K562 (cell line): ENCODE measurements around the gene MYOZ2. TPM values are rescaled to one million over a fixed set of nuclear protein-coding genes. Genes with fewer than 3 reads are reported as not detected.

ENCODE experiments used
- ATAC-seq: fragments of 200-7000 bp; cut with Tn5 transposase; 3 replicates; pipeline ENCODE4 v1.9.1; 2020; ENCODE audit warnings: moderate library complexity
- BruUV-seq: library from RNA; stranded (reverse); fragments of 400-500 nt; replicated peaks from 2 replicates; lab custom pipeline; 2021; lab: Mats Ljungman, UMichigan
- CTCF ChIA-PET: fragments of 300-600 bp; formaldehyde crosslinking; extraction: SDS; loops from one replicate; lab custom pipeline; 2021; ENCODE audit warnings: low intra/inter-chr PET ratio; lab: Yijun Ruan, JAX
- POLR2A ChIA-PET: fragments of 300-600, 350-650 bp; sonication (Branson Sonifier 250); formaldehyde crosslinking; extraction: SDS; loops from one replicate; lab custom pipeline; 2021; ENCODE audit warnings: antibody characterized with exemption, inconsistent platforms; lab: Yijun Ruan, JAX
- DNase-seq, 4 experiments: peaks; one replicate each; pipeline versions ENCODE4 v3.0.0 to v3.0.0-alpha.2; 2011 to 2018; ENCODE audit warnings: low spot score in 3 of 4, mixed read lengths in 3 of 4; ENCODE audit errors: extremely low read depth in 1 of 4
- FAIRE-seq: peaks from 2 replicates; lab custom pipeline; 2011; peaks lifted over from hg19 to GRCh38; lab: Jason Lieb, UNC
- H2AFZ ChIP-seq: 2 replicates; pipeline ENCODE4 v1.6.0; 2011; ENCODE audit warnings: low read depth, low read length, control low read depth, inconsistent platforms
- H3K27ac ChIP-seq: fragments of 200-600 bp; 3 replicates; pipeline ENCODE4 v1.8.0; 2011; ENCODE audit warnings: low read depth, mild to moderate bottlenecking, control low read depth, inconsistent platforms, low read length, moderate library complexity, mixed read lengths; ENCODE audit errors: extremely low read depth
- H3K27me3 ChIP-seq, 2 experiments: fragments of 300-600 bp in 1 of 2; 2 replicates in 1 of 2; 3 replicates in 1 of 2; pipeline versions ENCODE4 v1.6.0 to v1.8.0; 2011; ENCODE audit warnings: inconsistent platforms in 2 of 2, low read length in 2 of 2, mild to moderate bottlenecking in 1 of 2, mixed read lengths in 1 of 2, moderate library complexity in 1 of 2; ENCODE audit not compliant: control insufficient read depth in 2 of 2, insufficient read depth in 2 of 2
- H3K36me3 ChIP-seq: fragments of 300-600 bp; 3 replicates; pipeline ENCODE4 v1.8.0; 2011; ENCODE audit warnings: mild to moderate bottlenecking, low read length, inconsistent platforms; ENCODE audit not compliant: control insufficient read depth, insufficient read depth
- H3K4me1 ChIP-seq, 2 experiments: fragments of 200-600 bp in 1 of 2; replicated peaks in 1 of 2; 2 replicates in 1 of 2; 3 replicates in 1 of 2; pipeline versions ENCODE4 v1.5.1 to v1.8.0; 2011; ENCODE audit warnings: inconsistent platforms in 2 of 2, low read length in 2 of 2, mild to moderate bottlenecking in 1 of 2, mixed read lengths in 1 of 2, moderate library complexity in 1 of 2; ENCODE audit not compliant: control insufficient read depth in 2 of 2, insufficient read depth in 2 of 2
- H3K4me2 ChIP-seq: 2 replicates; pipeline ENCODE4 v1.6.1; 2011; ENCODE audit warnings: low read length, control low read depth, inconsistent platforms, mixed read lengths; ENCODE audit not compliant: insufficient read depth
- H3K4me3 ChIP-seq: fragments of 200-600 bp; sonication (generic), shearing (Covaris generic); 2 replicates; pipeline ENCODE4 v1.5.1; 2016; ENCODE audit warnings: control low read depth, inconsistent platforms
- H3K79me2 ChIP-seq: fragments of 200-600 bp; 3 replicates; pipeline ENCODE4 v1.8.0; 2011; ENCODE audit warnings: low read length, inconsistent platforms; ENCODE audit not compliant: control insufficient read depth, insufficient read depth
- H3K9ac ChIP-seq, 2 experiments: 2 replicates each; pipeline versions ENCODE4 v1.6.0 to v1.6.1; 2011; ENCODE audit warnings: low read depth in 2 of 2, low read length in 2 of 2, control low read depth in 1 of 2, inconsistent platforms in 1 of 2, mild to moderate bottlenecking in 1 of 2, mixed read lengths in 1 of 2; ENCODE audit not compliant: insufficient read depth in 1 of 2
- H3K9me1 ChIP-seq: one replicate; pipeline ENCODE4 v1.6.0; 2011; ENCODE audit warnings: inconsistent platforms, mild to moderate bottlenecking, low read length, moderate library complexity; ENCODE audit not compliant: control insufficient read depth, insufficient read depth
- H3K9me3 ChIP-seq: replicated peaks from 2 replicates; pipeline ENCODE4 v1.5.1; 2011; ENCODE audit warnings: low read depth, low read length, inconsistent platforms; ENCODE audit not compliant: control insufficient read depth, insufficient read depth
- H4K20me1 ChIP-seq: replicated peaks from 2 replicates; pipeline ENCODE4 v1.6.1; 2011; ENCODE audit warnings: low read length, inconsistent platforms, mixed read lengths; ENCODE audit not compliant: control insufficient read depth, insufficient read depth
- CHD2 ChIP-seq: IDR thresholded peaks from 2 replicates; pipeline ENCODE4 v1.6.1; 2011; ENCODE audit warnings: low read depth, low read length
- CTCF ChIP-seq, 3 experiments: IDR thresholded peaks in 2 of 3; conservative IDR thresholded peaks in 1 of 3; 2 replicates each; pipeline ENCODE4 v1.5.1; 2011 to 2012; ENCODE audit warnings: low read length in 3 of 3, mild to moderate bottlenecking in 3 of 3, control low read depth in 2 of 3, improper control_type of control experiment in 1 of 3, inconsistent platforms in 1 of 3, low read depth in 1 of 3, mixed read lengths in 1 of 3, moderate library complexity in 1 of 3; ENCODE audit not compliant: insufficient read depth in 2 of 3
- HIVEP1 ChIP-seq: fragments of 250-450 bp; sonication (Bioruptor Pico); IDR thresholded peaks from 2 replicates; pipeline ENCODE4 v1.4.0; 2020; ENCODE audit warnings: mild to moderate bottlenecking
- HMGN3 ChIP-seq: IDR thresholded peaks from 2 replicates; pipeline ENCODE4 v1.6.1; 2011; ENCODE audit warnings: borderline replicate concordance, low read depth, mild to moderate bottlenecking, mixed read lengths, low read length; ENCODE audit not compliant: insufficient read length; ENCODE audit errors: extremely low read depth
- MBD1 ChIP-seq: fragments of 250-450 bp; sonication (Bioruptor Pico); IDR thresholded peaks from 2 replicates; pipeline ENCODE4 v1.8.0; 2022; ENCODE audit warnings: inconsistent platforms
- MIER1 ChIP-seq: fragments of 450-650 bp; IDR thresholded peaks from 2 replicates; pipeline ENCODE4 v1.6.1; 2016; ENCODE audit warnings: antibody characterized with exemption, mild to moderate bottlenecking, low read depth
- RAD21 ChIP-seq, 2 experiments: fragments of 250-450 bp in 1 of 2; fragments of 450-650 bp in 1 of 2; sonication (Bioruptor Pico) in 1 of 2; formaldehyde crosslinking in 1 of 2; IDR thresholded peaks in 1 of 2; conservative IDR thresholded peaks in 1 of 2; 2 replicates each; pipeline versions ENCODE4 v1.4.0 to v1.8.0; 2020 to 2022; ENCODE audit warnings: mild to moderate bottlenecking in 2 of 2, moderate library complexity in 1 of 2
- RCOR1 ChIP-seq, 2 experiments: IDR thresholded peaks; 2 replicates each; pipeline ENCODE4 v1.6.1; 2012; ENCODE audit warnings: low read depth in 2 of 2, low read length in 2 of 2, borderline replicate concordance in 1 of 2, improper control_type of control experiment in 1 of 2
- SMAD4 ChIP-seq: fragments of 250-450 bp; sonication (Bioruptor Pico); conservative IDR thresholded peaks from 2 replicates; pipeline ENCODE4 v1.8.0; 2021; ENCODE audit warnings: inconsistent platforms, mild to moderate bottlenecking, moderate library complexity
- ZNF12 ChIP-seq: sonication (generic); formaldehyde crosslinking; IDR thresholded peaks from 2 replicates; pipeline ENCODE4 v1.4.0; 2020; ENCODE audit warnings: mild to moderate bottlenecking, missing genetic modification reagents
- WGBS: fragments of 100-300 bp; shearing (Covaris generic); methylation state at CpG from one replicate; pipeline ENCODE4 v1.1.6; 2016; ENCODE audit warnings: low coverage, mixed read lengths; ENCODE audit not compliant: insufficient coverage; ENCODE audit errors: missing lambda C conversion rate; 5-methylcytosine and 5-hydroxymethylcytosine counted together
- in situ Hi-C: fragments of 300-500 bp; cut with MboI; formaldehyde crosslinking; loops from 4 replicates; pipeline ENCODE4 v1.15.0; 2018; ENCODE audit warnings: inconsistent platforms, mixed read lengths
- intact Hi-C: fragments of 100-400 bp; cut with micrococcal nuclease; formaldehyde crosslinking; loops from 2 replicates; pipeline ENCODE4 v1.14.2; 2022
- polyA plus RNA-seq, 8 experiments: library from polyadenylated mRNA; depleted of rRNA in 4 of 8; stranded (reverse) in 5 of 8; unstranded in 3 of 8; fragments of >200 nt; fragmentation: Nextera tagmentation in 2 of 8; fragmentation: Illumina TruSeq in 1 of 8; extraction: Ambion mirVana in 2 of 8; extraction: Trizol in 1 of 8; gene quantifications; 2 replicates each; pipeline versions ENCODE4 v1.2.1 to v1.2.3, GENCODE V29; 2011 to 2014; ENCODE audit warnings: inconsistent platforms in 1 of 8, missing spikeins in 1 of 8
- total RNA-seq, 7 experiments: library from RNA; depleted of rRNA in 6 of 7; stranded (reverse); fragments of >200 nt in 6 of 7; fragmentation: Illumina TruSeq in 2 of 7; extraction: Trizol in 2 of 7; gene quantifications; 2 replicates each; pipeline versions ENCODE4 v1.2.1 to v1.2.3, GENCODE V29; 2011 to 2021; ENCODE audit warnings: low replicate concordance in 1 of 7
- TF ChIP-seq, protein P1 (sequence below), 2 experiments: fragments of 450-650 bp; IDR thresholded peaks; 2 replicates each; pipeline ENCODE4 v1.6.1; 2018; ENCODE audit warnings: mild to moderate bottlenecking in 2 of 2, low read depth in 1 of 2; ENCODE audit not compliant: partially characterized antibody in 2 of 2

MYOZ2 gene
- total and polyA plus RNA-seq, 9 of the 15 experiments (the other 6 are each of a cell fraction or from before 2014, with no cell fraction given) = not detected

- peak overlapping the region; percentile 96 for H3K9ac ChIP-seq
- peak; percentile 91 for FAIRE-seq
- peaks cover 22% of the 10 kb centered on the region for H3K79me2 ChIP-seq
- ATAC-seq = peak; percentile 88
- BruUV-seq = TSS peak; percentile 72
- no peaks in the 10 kb centered on the region for H3K9me3 ChIP-seq
- H2AFZ ChIP-seq = peak overlapping the region; percentile 96
- no peaks in the 10 kb centered on the region for H3K27me3 ChIP-seq
- ChIA-PET CTCF (no interaction called here), POLR2A (interaction anchor here (0.8 to 2.2 kb wide), 7 partner anchors 9 to 172 kb away, joined by 3 to 13 read pairs (median 4); a partner anchor contains a TSS)
- peaks cover 4 to 8% of the 10 kb centered on the region in 2 experiments; a peak in 4 of 5 replicates for H3K4me1 ChIP-seq
- peak; percentile 61 to 93 (median 72) for DNase-seq
- H3K36me3 ChIP-seq = peaks cover 2% of the 10 kb centered on the region; the same call in 2 of the 3 replicates
- H3K9me1 ChIP-seq = no peaks in the 10 kb centered on the region
- in situ Hi-C loops = no loop called here
- H4K20me1 ChIP-seq = no peaks in the 10 kb centered on the region
- peak overlapping the region; percentile 95 for H3K4me2 ChIP-seq
- 2% methylated on average over 24 of the region's 24 CpGs for WGBS
- peak overlapping the region; percentile 86 for H3K27ac ChIP-seq
- intact Hi-C loops = loop anchor here (1.0 to 5.0 kb wide), 3 partner anchors 73 to 239 kb away; no protein-coding TSS in a partner anchor
- H3K4me3 ChIP-seq = peak overlapping the region; percentile 72
- TF ChIP-seq SMAD4 (CRISPR knock-in tag) = peak; percentile 71; the same call in 1 of the 2 replicates
- TF ChIP-seq RCOR1 (IDR thresholded peaks at IDR 0.05; ENCODE audit: borderline replicate concordance in 1 of 2, low read depth in 2 of 2, low read length in 2 of 2) = peak in 1 of 2 experiments; percentile 77; a peak in 2 of 4 replicates
- TF ChIP-seq ZNF12 (CRISPR knock-in tag) = peak; percentile 76; the same call in 1 of the 2 replicates
- TF ChIP-seq CTCF (IDR thresholded peaks at IDR 0.05 in 2 of 3, conservative IDR thresholded peaks at IDR 0.05 in 1 of 3; ENCODE audit: insufficient read depth in 2 of 3, low read depth in 1 of 3, low read length in 3 of 3) = peak; percentile 55 to 69 (median 67)
- peak; percentile 24; the same call in 1 of the 2 replicates for TF ChIP-seq CHD2
- peak; percentile 74 for TF ChIP-seq HMGN3
- TF ChIP-seq, protein P1, sequence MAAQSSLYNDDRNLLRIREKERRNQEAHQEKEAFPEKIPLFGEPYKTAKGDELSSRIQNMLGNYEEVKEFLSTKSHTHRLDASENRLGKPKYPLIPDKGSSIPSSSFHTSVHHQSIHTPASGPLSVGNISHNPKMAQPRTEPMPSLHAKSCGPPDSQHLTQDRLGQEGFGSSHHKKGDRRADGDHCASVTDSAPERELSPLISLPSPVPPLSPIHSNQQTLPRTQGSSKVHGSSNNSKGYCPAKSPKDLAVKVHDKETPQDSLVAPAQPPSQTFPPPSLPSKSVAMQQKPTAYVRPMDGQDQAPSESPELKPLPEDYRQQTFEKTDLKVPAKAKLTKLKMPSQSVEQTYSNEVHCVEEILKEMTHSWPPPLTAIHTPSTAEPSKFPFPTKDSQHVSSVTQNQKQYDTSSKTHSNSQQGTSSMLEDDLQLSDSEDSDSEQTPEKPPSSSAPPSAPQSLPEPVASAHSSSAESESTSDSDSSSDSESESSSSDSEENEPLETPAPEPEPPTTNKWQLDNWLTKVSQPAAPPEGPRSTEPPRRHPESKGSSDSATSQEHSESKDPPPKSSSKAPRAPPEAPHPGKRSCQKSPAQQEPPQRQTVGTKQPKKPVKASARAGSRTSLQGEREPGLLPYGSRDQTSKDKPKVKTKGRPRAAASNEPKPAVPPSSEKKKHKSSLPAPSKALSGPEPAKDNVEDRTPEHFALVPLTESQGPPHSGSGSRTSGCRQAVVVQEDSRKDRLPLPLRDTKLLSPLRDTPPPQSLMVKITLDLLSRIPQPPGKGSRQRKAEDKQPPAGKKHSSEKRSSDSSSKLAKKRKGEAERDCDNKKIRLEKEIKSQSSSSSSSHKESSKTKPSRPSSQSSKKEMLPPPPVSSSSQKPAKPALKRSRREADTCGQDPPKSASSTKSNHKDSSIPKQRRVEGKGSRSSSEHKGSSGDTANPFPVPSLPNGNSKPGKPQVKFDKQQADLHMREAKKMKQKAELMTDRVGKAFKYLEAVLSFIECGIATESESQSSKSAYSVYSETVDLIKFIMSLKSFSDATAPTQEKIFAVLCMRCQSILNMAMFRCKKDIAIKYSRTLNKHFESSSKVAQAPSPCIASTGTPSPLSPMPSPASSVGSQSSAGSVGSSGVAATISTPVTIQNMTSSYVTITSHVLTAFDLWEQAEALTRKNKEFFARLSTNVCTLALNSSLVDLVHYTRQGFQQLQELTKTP (IDR thresholded peaks at IDR 0.05; ENCODE audit: low read depth in 1 of 2, partially characterized antibody in 2 of 2) = peak in 1 of 2 experiments; percentile 13
- no peak for TF ChIP-seq MBD1 (CRISPR knock-in tag)
- TF ChIP-seq HIVEP1 = no peak
- TF ChIP-seq MIER1 = 0 out of 2 replicates have a peak, but pooled peaks have one; percentile 21
- TF ChIP-seq RAD21 (CRISPR knock-in tag; conservative IDR thresholded peaks at IDR 0.05 in 1 of 2, IDR thresholded peaks at IDR 0.05 in 1 of 2) = peak in 1 of 2 experiments; percentile 27; a peak in 2 of 4 replicates
Observed at GRCh38 chr4:119212964-119213606, 77.5 kb downstream of the MYOZ2 start.
